ENCODE data around the gene HS6ST3.
"Not testable (repeated sequence)": the region's sequence is repeated elsewhere in the genome, so short reads cannot be mapped to it uniquely, and the experiment has no call there.

- not testable (repeated sequence) for TF ChIP-seq CTCF (IDR thresholded peaks at IDR 0.05 in 4 of 5, conservative IDR thresholded peaks at IDR 0.05 in 1 of 5); POLR2A (IDR thresholded peaks at IDR 0.05)
Measured at GRCh38 chr13:96050955-96051354, 39.0 kb upstream of the HS6ST3 start.
